ENCODE results near the gene SEC63.
"Not testable (repeated sequence)": the region's sequence is repeated elsewhere in the genome, so short reads cannot be mapped to it uniquely, and the experiment has no call there.

Gene SEC63

GRCh38 chr6:107957909-107958688 is at the start of gene SEC63:
Gene SEC63 (minus strand): TSS chr6:107958208. CDS start chr6:107958009, 199 bp downstream.
- peak; percentile 81 for DNase-seq

- no peak for DNase-seq
These were observed 48.0 kb upstream of the SEC63 start for GRCh38 chr6:108005961-108006360.

- no peak for DNase-seq
These were observed 46.9 kb upstream of the SEC63 start for GRCh38 chr6:108004861-108005260.

GRCh38 chr6:108002365-108003221 is 44.6 kb upstream of the SEC63 start:
- DNase-seq = no peak

- DNase-seq = no peak
These were observed 43.8 kb upstream of the SEC63 start for GRCh38 chr6:108001696-108002231.

- not testable (repeated sequence) for DNase-seq
These were observed 42.3 kb upstream of the SEC63 start for GRCh38 chr6:108000259-108000658.

- no peak for DNase-seq
These were observed 41.3 kb upstream of the SEC63 start for GRCh38 chr6:107999341-107999740.

GRCh38 chr6:107991772-107992550 is 34.0 kb upstream of the SEC63 start:
- no peak for DNase-seq

- DNase-seq = no peak
These were observed 33.1 kb upstream of the SEC63 start for GRCh38 chr6:107991061-107991460.

GRCh38 chr6:107990587-107990986 is 32.6 kb upstream of the SEC63 start:
- DNase-seq = not testable (repeated sequence)

GRCh38 chr6:107989166-107990094 is 31.4 kb upstream of the SEC63 start:
- DNase-seq = no peak

GRCh38 chr6:107988570-107988969 is 30.6 kb upstream of the SEC63 start:
- DNase-seq = no peak

- no peak for DNase-seq
These were observed 29.8 kb upstream of the SEC63 start for GRCh38 chr6:107987805-107988204.

GRCh38 chr6:107985701-107986100 is 27.7 kb upstream of the SEC63 start:
- no peak for DNase-seq

- no peak for DNase-seq
These were observed 25.8 kb upstream of the SEC63 start for GRCh38 chr6:107983811-107984210.

GRCh38 chr6:107982486-107982885 is 24.5 kb upstream of the SEC63 start:
- no peak for DNase-seq

GRCh38 chr6:107981695-107982094 is 23.7 kb upstream of the SEC63 start:
- DNase-seq = no peak

- DNase-seq = no peak
These were observed 19.3 kb upstream of the SEC63 start for GRCh38 chr6:107977283-107977682.

- no peak for DNase-seq
These were observed 18.3 kb upstream of the SEC63 start for GRCh38 chr6:107976155-107976783.

- DNase-seq = no peak
These were observed 15.6 kb upstream of the SEC63 start for GRCh38 chr6:107973594-107973993.

- DNase-seq = no peak
These were observed 14.5 kb upstream of the SEC63 start for GRCh38 chr6:107972413-107973096.

Measured in NCI-H2029 treated with DMSO at 0.1 percent for 48 hours (cell line).